ENCODE data around the gene ATAT1.
A peak's percentile ranks its signal among the peaks of the same experiment; 100 is the strongest.
"Not testable (repeated sequence)": the region's sequence is repeated elsewhere in the genome, so short reads cannot be mapped to it uniquely, and the experiment has no call there.

ATAT1 gene

DNA sequence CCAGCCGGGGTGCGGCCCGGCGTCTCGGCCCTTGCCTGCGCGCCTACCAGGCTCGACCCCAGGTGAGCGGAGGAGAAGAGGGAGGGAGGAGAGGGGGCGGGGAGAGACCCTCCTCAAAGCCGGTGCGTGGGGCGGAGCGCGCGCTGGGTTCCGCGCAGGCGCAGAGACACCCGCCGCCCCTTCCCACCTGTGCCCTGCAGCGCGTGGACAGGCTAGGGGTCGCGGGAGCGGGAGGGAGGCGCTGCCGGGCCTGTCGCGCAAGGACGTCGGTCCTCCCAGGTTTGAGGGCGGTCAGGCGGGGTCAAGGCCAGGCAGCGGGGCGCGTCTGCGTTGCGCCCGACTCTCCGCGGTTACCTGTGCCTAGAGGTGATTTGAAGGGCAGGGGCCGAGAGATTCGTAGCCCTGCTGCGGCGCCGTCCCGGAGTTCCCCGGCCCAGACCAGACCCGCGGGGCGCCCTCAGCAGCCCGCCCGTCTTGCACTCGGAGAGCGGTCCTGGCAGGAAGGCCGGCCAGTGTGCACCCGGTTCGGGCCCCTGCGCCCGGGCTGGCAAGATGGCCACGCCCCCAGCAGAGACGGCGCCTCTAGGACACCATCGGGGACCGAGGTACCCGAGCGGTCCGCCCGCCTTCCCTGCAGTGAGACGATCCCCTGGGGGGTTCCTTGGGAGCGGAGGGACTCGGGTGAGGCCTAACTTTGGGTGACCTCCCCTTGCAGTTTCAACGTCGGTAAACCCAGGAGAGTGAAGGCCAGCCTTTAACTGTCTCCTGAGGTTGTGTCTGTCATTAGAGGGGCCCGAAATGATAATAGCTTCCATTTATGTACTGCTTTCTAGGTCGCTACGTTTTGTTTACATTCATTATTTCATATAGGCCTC, 20.8 kb downstream of the ATAT1 start:
- DNase-seq (ENCODE audit: low read depth, low spot score): peak; percentile 52

- no peak for DNase-seq (ENCODE audit: low read depth, low spot score)
Measured at GRCh38 chr6:30651143-30651542, 24.5 kb downstream of the ATAT1 start.

DNA sequence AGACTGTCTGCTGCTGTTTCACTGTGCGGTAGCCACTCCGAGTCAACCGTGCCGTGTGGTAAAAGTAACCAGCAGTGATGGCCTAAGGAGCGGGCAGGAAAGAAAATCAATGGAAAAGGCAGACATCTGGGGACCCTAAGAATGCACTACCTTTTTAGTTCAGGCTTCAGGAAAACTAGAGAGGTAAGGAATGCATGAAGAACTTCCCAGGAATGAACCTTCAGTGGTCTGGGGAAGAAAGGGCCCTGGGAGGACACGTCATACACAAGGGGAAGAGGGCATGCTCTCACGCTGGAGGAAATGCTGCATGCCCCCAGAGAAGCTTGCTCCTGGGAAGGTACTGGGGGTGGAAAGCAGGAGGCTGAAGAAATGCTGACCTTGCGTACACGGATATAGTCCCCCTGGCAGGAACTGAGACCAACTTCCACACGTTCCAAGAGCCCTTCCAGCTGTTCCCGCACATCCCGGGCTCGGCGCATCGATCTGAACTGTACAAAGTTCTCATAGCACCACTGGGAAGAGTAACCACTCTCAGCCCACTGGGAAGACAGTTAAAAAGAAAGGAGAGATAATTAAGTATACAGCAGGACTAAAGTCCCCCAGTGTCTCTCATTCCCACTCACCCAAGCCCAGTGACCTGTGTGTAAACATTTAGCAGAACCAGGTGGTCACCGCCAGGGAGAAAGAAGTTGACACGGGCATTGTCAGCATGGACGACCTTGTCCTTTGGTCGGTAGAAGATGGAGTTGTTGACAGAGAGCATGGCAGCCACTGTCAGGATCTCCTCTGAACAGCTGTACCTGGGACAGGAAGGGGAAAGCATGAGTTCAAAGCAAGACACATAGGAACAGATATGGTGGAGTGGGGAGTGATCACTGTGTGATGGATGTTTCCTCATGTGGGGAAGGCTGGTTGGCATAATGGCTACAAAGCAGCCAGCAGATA, 28.4 kb downstream of the ATAT1 start:
- DNase-seq (ENCODE audit: low read depth, low spot score): no peak

DNA sequence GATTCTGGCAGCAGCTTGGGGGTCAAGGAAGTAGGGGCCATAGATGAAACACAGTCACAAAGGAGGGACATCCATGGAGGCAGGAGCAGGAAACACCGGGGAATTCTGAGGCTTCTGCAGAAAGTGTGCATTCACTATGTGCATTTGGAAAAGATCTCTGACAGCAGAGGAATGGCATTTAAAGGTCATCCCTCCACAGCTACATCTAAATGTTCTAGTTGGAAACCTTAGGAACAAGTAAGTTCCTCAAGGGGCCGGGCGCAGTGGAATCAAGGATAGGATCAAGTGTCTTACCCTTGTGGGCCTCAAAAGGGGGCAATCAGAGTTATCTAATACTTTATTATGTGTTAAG, 29.0 kb downstream of the ATAT1 start:
- DNase-seq (ENCODE audit: low read depth, low spot score): no peak

DNA sequence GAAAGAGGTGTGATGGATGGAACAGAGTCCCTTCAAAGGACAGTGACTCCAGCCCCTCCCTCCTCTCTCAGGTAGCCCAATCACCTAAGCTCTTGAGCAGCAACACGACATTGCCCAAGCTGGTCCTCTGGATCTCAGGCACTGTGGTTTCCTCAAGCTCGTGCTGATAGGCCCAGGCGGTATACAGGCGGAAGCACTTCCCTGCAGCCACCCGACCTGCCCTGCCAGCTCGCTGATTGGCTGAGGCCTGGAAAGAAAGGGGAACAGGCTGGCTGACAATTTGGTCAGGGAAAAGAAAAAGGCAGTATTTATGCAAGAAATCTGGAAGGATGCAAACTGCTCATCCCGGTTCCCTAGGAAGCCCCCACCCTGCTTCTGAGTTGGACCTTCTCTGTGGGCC, 29.8 kb downstream of the ATAT1 start:
- no peak for DNase-seq (ENCODE audit: low read depth, low spot score)

DNA sequence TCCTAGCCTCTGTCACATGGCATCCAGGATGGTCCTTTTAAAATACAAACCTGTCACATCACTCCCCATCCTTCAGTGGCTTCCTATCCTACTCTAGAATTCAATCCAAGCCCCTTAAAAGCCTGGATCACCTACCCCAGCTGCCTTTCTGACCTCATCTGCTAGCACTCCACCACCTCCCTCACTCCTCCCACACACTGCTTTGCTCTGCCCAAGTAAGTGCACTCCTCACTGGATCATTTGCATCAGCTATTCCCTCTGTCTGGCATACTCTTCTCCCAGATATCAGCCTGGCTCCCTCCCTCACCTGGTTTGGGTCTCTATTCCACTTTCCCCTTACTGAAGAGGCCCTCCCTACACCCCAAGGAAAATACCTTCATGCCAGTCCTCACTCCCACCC, 30.8 kb downstream of the ATAT1 start:
- DNase-seq (ENCODE audit: low read depth, low spot score): no peak

- not testable (repeated sequence) for DNase-seq (ENCODE audit: low read depth, low spot score)
Measured at GRCh38 chr6:30657922-30658321, 31.2 kb downstream of the ATAT1 start.

- no peak for DNase-seq (ENCODE audit: low read depth, low spot score)
Measured at GRCh38 chr6:30664994-30665767, 38.5 kb downstream of the ATAT1 start.

GRCh38 chr6:30666300-30666699, 39.6 kb downstream of the ATAT1 start:
- DNase-seq (ENCODE audit: low read depth, low spot score): not testable (repeated sequence)

DNA sequence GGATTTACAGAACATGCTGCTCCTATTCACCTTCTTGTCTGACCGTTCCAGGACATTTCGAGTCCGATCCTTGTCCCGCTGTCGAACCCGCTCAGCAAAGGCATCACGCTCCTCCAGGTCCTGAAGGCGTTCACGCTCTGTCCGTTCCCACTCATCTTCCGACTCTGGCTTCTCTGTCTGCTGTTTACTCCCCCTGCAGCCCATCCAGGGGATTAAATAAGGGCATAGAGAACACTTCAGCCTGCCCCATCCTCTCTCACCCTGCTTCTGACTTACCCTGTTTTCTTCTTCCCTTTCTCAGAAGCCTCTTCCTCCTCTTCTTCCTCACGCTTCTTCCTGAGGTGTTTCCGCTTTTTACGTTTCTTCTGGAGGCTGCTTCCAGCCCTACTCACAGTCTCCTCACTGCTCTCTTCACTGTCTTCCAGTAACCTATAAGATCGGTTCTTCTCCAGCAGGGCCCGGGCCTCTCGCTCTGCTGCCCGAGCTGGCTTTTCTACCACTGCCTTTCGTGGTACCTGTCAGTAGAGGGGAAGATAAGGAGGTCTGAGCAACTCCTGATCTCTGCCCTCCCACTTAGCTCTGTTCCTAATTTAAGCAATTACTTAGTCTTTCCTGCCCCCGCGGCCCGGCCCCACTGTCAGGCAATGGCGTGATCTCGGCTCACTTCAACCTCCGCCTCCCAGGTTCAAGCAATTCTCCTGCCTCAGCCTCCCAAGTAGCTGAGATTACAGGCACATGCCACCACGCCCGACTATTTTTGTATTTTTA, 44.3 kb downstream of the ATAT1 start:
- DNase-seq (ENCODE audit: low read depth, low spot score): no peak

DNA sequence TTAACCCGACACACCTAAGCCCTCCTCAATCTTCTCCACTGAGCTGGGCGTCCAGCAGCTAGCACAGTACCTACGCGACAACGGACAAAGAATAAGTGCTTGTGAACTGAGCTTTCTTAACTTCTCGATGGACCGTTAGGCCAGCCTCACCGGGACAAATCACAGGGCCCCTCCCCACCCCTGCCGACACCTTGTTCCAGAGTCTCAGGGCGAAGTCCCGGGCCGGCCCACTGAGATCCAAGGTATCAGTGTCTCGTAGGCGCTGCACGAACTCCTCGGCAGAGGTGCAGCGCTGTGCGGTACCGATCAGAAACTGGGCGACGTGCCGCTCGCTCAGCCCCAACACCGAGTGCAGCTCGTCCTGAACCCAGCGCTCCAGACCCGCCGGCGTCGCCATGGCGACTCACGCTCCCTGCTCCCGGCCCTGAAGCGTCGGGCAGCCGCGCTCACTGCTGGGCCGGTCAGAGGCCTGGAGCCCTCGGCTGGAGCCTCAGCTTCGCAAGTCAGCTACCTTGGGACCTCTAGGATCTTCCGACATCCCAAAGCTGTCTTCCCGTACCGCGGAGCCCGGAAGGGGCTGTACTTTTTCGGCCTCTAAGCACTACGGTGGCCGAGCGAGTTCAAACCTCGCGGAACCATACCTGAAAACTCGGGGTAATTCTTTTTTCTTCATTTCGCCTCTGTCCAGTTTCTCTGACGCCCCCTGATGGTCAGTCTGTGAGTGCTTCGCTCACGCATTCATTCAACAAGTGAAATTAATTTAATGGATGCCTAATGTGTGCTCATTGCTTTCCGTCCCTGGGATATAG, 46.0 kb downstream of the ATAT1 start, which contains the start of gene DHX16:
Gene DHX16 (minus strand): TSS at position 562 of the 809 bp plus-strand sequence. CDS start 165 bp downstream, at position 397.
- DNase-seq (ENCODE audit: low read depth, low spot score): peak; percentile 74

DNA sequence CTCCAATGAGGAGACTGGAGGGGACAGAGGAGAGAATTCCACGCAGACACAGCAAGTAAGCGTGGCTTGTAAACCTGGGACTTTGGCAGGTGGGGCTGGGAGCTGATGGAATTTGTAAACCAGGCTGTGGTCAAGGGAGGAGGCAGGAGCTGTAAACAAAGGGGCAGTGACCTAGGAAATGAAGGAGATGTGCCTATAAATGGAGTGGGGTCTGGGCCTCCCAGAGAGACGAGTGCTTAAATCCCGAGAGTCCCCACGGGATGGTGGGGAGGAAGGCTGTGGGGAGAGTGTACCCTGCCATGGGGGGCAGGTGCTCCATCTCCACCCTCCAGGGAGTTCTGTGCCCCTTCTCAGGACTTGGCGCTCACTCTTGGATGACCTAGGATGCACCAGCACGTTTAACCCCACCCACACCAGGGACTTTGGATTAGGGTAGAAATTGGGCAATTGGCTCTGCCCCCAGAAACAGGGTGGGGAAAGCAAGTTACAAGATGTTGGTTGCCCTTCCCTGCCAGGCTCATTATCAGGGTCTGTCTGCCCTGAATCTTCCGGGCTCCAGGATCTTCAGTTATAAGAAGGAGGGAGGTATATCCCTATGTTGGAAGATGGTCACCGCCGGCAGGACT, 50.1 kb downstream of the ATAT1 start:
- no peak for DNase-seq (ENCODE audit: low read depth, low spot score)

DNA sequence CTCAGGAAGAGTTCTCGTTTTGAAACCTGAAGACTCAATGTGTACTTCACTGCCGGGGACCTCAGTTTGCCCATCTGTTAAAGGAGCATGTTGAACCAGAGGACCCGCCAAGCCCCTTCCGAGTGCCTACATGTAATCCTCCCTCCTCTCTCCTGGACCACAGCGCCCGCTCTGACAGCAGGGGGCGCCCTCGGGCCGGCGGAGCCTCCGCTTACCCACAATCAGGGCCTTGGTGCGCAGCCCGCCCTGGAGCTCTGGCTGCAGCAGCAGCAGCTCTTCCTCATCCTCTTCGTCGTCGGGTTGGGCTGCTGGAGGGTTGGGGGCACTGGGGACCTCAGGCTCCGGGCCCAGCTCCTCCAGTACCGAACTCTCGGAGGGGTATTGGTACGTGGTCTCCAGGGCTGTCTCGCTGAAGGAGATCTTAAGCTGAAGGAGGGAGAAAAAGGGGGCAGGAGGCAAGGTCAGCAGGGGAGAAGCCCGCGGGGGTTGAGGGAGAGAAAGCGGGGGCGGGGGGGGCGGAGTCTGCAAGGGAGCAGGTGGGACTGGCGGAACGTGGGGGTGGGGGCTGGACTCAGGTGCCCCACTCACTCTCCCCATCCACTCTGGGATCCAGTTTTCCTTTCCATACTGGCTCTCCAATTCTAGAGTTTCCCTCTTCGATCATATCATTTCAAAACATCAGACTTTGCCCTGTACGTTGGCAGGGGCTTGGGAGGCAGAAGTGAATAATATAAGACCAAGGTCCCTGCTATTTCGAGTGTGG, 52.5 kb downstream of the ATAT1 start:
- peak; percentile 81 for DNase-seq (ENCODE audit: low read depth, low spot score)

DNA sequence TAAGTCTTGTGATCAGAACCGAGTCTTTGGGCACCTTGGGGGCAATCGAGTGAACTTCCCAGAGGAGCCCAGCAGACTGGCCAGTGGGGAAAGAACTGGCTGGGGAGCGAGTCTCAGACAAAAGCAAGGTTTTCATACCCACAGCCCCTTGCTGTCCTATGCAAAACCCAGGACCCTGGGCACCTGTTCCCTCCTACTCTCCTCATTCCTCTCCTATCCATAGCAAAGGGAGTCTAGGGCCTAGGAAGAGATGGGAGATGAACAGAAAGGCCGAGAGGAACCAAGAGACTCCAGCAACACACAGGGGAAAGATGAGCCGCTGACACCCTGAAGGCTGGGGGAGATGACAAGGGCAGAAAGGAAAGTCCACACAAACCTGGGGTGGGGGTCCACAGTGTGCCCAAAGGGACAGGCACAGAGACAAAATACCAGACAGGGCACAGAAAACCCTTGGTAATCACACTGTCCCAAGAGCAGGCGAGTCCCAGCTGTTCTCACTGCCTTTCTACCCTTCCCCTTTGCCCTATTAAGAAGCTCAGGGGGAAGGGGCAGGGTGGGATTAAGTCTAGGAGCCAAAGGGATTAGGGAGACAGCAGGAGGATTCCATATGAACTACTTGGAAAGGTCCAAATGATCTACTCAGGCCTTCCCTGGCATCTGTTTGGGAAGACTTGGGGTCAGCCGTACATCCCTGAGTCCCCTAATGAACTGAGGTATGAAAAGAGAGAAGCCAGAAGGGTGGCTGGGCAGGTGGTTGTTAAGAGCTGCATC, 53.3 kb downstream of the ATAT1 start:
- DNase-seq (ENCODE audit: low read depth, low spot score): no peak

DNA sequence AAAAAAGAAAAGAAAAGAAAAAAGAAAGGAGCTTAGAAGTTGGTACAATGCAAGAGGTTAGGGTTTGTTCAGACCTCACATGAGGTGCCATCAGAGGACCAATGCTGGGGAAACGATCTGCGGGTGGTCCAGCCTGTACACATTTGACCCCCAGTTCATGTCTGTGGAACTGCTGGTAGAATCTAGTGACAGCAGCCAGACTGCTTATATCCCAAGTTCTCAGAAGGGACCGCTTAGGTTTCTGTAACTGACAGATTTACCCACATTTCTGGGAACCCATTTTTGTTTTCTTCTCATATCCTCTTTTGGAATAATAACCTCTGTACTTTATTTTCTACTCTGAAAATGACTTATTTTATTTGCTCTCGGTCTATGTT, 55.1 kb downstream of the ATAT1 start:
- no peak for DNase-seq (ENCODE audit: low read depth, low spot score)

DNA sequence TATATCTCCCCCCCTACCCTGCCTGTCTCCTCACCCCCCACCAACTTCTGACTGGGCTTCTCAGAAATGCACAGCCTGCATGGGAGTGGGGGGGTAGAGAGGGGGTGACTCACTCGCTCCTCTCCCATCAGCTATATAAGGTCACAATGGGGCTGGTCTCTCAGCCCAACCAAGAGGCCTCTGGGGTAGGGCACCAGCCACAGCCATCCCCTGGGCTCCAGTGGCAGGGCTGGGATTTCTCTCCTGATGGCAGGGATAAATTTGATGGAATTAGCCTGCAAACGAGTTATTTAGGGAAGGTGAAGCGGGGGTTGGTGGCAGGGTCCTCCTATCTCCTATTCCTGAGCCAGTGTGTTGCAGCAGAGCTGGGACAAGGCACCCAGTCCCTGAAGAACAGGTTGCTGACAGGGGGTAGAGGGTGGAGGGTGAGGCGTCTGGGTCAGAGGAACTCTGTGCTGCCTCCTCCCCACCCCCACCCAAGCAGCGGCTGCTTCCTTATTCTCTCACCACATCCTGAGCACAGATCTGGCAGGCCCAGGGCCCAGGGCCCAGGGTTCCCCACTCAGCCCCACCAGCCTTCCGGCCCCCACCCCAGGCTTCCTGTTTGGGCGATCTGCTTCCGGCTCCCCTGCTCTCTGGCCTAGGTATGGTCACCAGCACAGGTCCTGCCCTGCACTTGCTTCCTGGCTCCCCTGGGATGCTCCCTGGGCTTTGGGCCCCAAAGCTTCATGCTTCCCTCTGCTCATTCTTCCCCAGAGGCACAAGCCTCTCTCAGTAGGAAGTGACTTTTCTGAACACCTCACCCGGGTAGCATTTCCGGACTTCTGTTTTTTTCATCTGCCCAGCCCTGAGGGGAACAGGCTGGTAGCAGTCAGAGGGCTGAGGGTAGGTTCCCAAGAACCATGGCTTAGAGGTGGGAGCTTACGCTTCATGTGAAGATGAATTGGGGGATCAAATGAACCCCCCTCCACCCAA, 55.8 kb downstream of the ATAT1 start:
- peak; percentile 78 for DNase-seq (ENCODE audit: low read depth, low spot score)

Measured in activated naive CD8-positive, alpha-beta T cell treated with anti-CD3 and anti-CD28 coated beads, Interleukin-2, amount 50 U/mL, for 16 hours (primary cell).